CD4-positive, alpha-beta T cell treated with Interleukin-4 for 4 hours (primary cell): Measurements from ENCODE around the gene FBXO4.
"Not testable (repeated sequence)": the region's sequence is repeated elsewhere in the genome, so short reads cannot be mapped to it uniquely, and the experiment has no call there.

ENCODE experiments used
- DNase-seq: peaks from one replicate; pipeline ENCODE4 v3.0.0-alpha.2; 2020

The FBXO4 gene

GRCh38 chr5:41925555-41925951, 472 bp downstream of the FBXO4 start:
- DNase-seq = no peak

- no peak for DNase-seq
Measured at GRCh38 chr5:41927604-41928003, 2.5 kb downstream of the FBXO4 start.

GRCh38 chr5:41929035-41929434, 4.0 kb downstream of the FBXO4 start:
- no peak for DNase-seq

- no peak for DNase-seq
Measured at GRCh38 chr5:41932770-41933169, 7.7 kb downstream of the FBXO4 start.

GRCh38 chr5:41935544-41935943, 10.5 kb downstream of the FBXO4 start:
- DNase-seq = no peak

- DNase-seq = no peak
Measured at GRCh38 chr5:41940641-41941040, 15.6 kb downstream of the FBXO4 start.

- not testable (repeated sequence) for DNase-seq
Measured at GRCh38 chr5:41945332-41945955, 20.4 kb downstream of the FBXO4 start.

- DNase-seq = no peak
Measured at GRCh38 chr5:41951224-41951623, 26.1 kb downstream of the FBXO4 start.

- DNase-seq = no peak
Measured at GRCh38 chr5:41954286-41954685, 29.2 kb downstream of the FBXO4 start.

- no peak for DNase-seq
Measured at GRCh38 chr5:41955432-41956024, 30.4 kb downstream of the FBXO4 start.

GRCh38 chr5:41956943-41957342, 31.9 kb downstream of the FBXO4 start:
- no peak for DNase-seq

GRCh38 chr5:41960481-41960880, 35.4 kb downstream of the FBXO4 start:
- no peak for DNase-seq

- DNase-seq = no peak
Measured at GRCh38 chr5:41961736-41962135, 36.7 kb downstream of the FBXO4 start.

- DNase-seq = no peak
Measured at GRCh38 chr5:41962491-41962890, 37.4 kb downstream of the FBXO4 start.

GRCh38 chr5:41966401-41967105, 41.5 kb downstream of the FBXO4 start:
- DNase-seq = no peak

- DNase-seq = no peak
Measured at GRCh38 chr5:41967401-41967800, 42.3 kb downstream of the FBXO4 start.

- DNase-seq = no peak
Measured at GRCh38 chr5:41968153-41968723, 43.2 kb downstream of the FBXO4 start.

GRCh38 chr5:41973087-41973486, 48.0 kb downstream of the FBXO4 start:
- DNase-seq = no peak

- no peak for DNase-seq
Measured at GRCh38 chr5:41973887-41974286, 48.8 kb downstream of the FBXO4 start.

- DNase-seq = no peak
Measured at GRCh38 chr5:41978676-41979075, 53.6 kb downstream of the FBXO4 start.

- DNase-seq = no peak
Measured at GRCh38 chr5:41980396-41980795, 55.3 kb downstream of the FBXO4 start.

GRCh38 chr5:41980870-41981269, 55.8 kb downstream of the FBXO4 start:
- DNase-seq = no peak

- DNase-seq = not testable (repeated sequence)
Measured at GRCh38 chr5:41982858-41983257, 57.8 kb downstream of the FBXO4 start.

GRCh38 chr5:41983284-41983683, 58.2 kb downstream of the FBXO4 start:
- DNase-seq = no peak
